Small intestine (tissue), 7 donors: Measurements from ENCODE around the gene TNS1. TPM values are rescaled to one million over a fixed set of nuclear protein-coding genes. Genes with fewer than 3 reads are reported as not detected.

Source experiments
- DNase-seq, 2 donors: peaks; one replicate each; pipeline versions ENCODE4 v3.0.0 to v3.0.0-alpha.2; 2013
- FAIRE-seq: peaks from 2 replicates; lab custom pipeline; 2012; peaks lifted over from hg19 to GRCh38; lab: Jason Lieb, UNC
- H3K27ac ChIP-seq, 3 donors: one replicate each; pipeline ENCODE4 v1.5.1; 2013; ENCODE audit warnings: low read length in 2 of 3, mild to moderate bottlenecking in 2 of 3, control low read depth in 1 of 3, inconsistent platforms in 1 of 3, low read depth in 1 of 3, moderate library complexity in 1 of 3
- H3K27me3 ChIP-seq, 3 donors: one replicate each; pipeline ENCODE4 v1.6.1; 2013; ENCODE audit warnings: low read length in 3 of 3, inconsistent platforms in 1 of 3; ENCODE audit not compliant: control insufficient read depth in 3 of 3, insufficient read depth in 3 of 3
- H3K36me3 ChIP-seq, 3 donors: one replicate each; pipeline ENCODE4 v1.6.1; 2013; ENCODE audit warnings: low read length in 3 of 3, inconsistent platforms in 1 of 3, low read depth in 1 of 3, mild to moderate bottlenecking in 1 of 3, moderate library complexity in 1 of 3; ENCODE audit not compliant: control insufficient read depth in 3 of 3, insufficient read depth in 2 of 3
- H3K4me1 ChIP-seq, 3 donors: one replicate each; pipeline ENCODE4 v1.6.1; 2013; ENCODE audit warnings: low read length in 2 of 3, inconsistent platforms in 1 of 3, low read depth in 1 of 3, mild to moderate bottlenecking in 1 of 3, moderate library complexity in 1 of 3; ENCODE audit not compliant: control insufficient read depth in 3 of 3, insufficient read depth in 2 of 3
- H3K4me3 ChIP-seq, 3 donors: one replicate each; pipeline ENCODE4 v1.5.1; 2013; ENCODE audit warnings: low read length in 3 of 3, control low read depth in 1 of 3, inconsistent platforms in 1 of 3, low read depth in 1 of 3, mild to moderate bottlenecking in 1 of 3, moderate library complexity in 1 of 3
- H3K9me3 ChIP-seq, 2 donors: one replicate each; pipeline ENCODE4 v1.6.1; 2013; ENCODE audit warnings: low read depth in 1 of 2, low read length in 1 of 2; ENCODE audit not compliant: control insufficient read depth in 2 of 2, insufficient read depth in 1 of 2
- WGBS, 3 donors: extraction: QIAGEN DNeasy Blood & Tissue Kit; methylation state at CpG; one replicate each; pipeline ENCODE4 v1.1.7; 2013; 5-methylcytosine and 5-hydroxymethylcytosine counted together
- polyA plus RNA-seq, 4 donors: library from polyadenylated mRNA; stranded (reverse) in 3 of 4; unstranded in 1 of 4; fragments of 200-250 nt in 3 of 4; fragments of 120-200 nt in 1 of 4; gene quantifications; one replicate each; pipeline versions ENCODE4 v1.2.1 to v1.2.3, GENCODE V29; 2013
- donor health status: healthy with polysubstance abuse.
- donor health status: control.
- donor health status: control.
- donor health status: Bipolar disorder and iron deficiency.
- donor health status: healthy.

TNS1 gene
- polyA plus RNA-seq, 4 donors: 1.3 to 52.1 (median 9.8) TPM

DNA sequence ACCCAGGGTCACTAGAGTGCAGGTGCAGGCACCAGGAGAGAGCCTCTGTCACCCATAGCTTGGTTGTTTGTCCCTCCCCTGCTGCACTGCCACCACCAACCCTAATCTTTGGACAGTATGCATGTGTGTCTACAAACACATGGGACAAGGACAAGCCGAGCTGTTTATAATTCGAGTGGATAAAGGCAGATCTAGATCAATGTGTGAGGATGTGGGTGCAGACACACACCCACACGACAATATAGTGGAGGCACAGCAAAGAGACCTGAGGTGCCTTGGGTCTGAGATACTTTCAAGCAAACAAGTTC lies 199.2 kb downstream of the TNS1 start:
- 66 to 81% (median 69%) methylated on average over 3 of the region's 3 CpGs for WGBS, 3 donors
- no peak overlapping the region for H3K4me3 ChIP-seq
- DNase-seq (no peak), FAIRE-seq (no peak)
- H3K9me3 ChIP-seq: no peaks in the 10 kb centered on the region
- H3K4me1 ChIP-seq: peaks cover 0 to 20% (median 0%) of the 10 kb centered on the region in 3 donors
- no peaks in the 10 kb centered on the region for H3K27me3 ChIP-seq
- no peak overlapping the region for H3K27ac ChIP-seq
- H3K36me3 ChIP-seq: peaks cover 0 to 47% (median 0%) of the 10 kb centered on the region in 3 donors

GRCh38 chr2:217802876-217803652 lies 199.7 kb downstream of the TNS1 start:
- no peak for FAIRE-seq
- WGBS, 3 donors: 84 to 89% (median 87%) methylated on average over 7 of the region's 7 CpGs
- Histone ChIP-seq H3K4me3 (no peak overlapping the region), H3K27ac (no peak overlapping the region), H3K27me3 (no peaks in the 10 kb centered on the region), H3K9me3 (no peaks in the 10 kb centered on the region), H3K36me3 (peaks cover 0 to 42% (median 0%) of the 10 kb centered on the region in 3 donors), H3K4me1 (peaks cover 0 to 20% (median 0%) of the 10 kb centered on the region in 3 donors)
- DNase-seq: no peak

DNA sequence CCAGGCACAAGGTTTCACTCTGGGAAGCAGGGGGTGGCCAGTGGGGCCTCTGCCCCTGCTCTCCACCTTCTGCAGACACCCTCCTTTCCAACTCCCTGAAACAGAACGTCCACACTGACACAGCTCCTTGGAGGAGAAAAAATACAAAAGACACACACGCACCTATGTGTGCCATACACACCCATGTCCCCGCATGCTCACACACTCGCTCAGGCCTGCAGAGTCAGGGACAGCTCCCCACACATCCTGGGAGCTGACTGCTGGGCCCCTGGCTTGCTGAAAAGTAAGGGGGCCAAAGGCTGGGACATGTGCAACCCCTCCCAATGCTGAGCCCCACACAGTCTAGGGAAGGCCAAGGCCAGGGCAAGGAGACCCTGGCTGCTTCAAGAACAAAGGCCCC lies 200.5 kb downstream of the TNS1 start:
- peaks cover 0 to 36% (median 0%) of the 10 kb centered on the region in 3 donors for H3K36me3 ChIP-seq
- no peak overlapping the region for H3K4me3 ChIP-seq
- FAIRE-seq (no peak), DNase-seq (peak in 1 of 2 donors; percentile 23)
- no peaks in the 10 kb centered on the region for H3K9me3 ChIP-seq
- 74 to 80% (median 75%) methylated on average over 4 of the region's 4 CpGs for WGBS, 3 donors
- H3K27me3 ChIP-seq: no peaks in the 10 kb centered on the region
- peaks cover 0 to 15% (median 0%) of the 10 kb centered on the region in 3 donors for H3K4me1 ChIP-seq
- no peak overlapping the region for H3K27ac ChIP-seq

DNA sequence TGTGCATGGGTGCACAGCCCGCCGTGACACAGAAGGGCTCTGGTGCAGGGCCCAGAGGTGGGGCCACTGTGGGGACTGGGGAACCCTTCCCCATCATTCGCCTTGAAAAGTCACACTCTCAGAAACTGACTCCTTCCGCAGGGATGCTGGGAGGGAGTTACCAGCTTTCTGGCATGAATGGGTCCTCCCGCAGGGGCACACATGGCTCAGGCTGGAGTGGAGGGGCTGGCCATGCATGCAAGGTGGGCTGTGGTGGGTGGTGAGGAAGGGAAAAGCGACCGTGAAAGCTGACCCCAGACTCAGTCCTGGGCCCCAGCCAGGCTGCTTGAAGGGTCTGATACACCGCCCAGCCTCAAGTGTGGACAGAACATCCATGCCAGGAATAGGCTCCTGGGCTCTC lies 201.1 kb downstream of the TNS1 start:
- Histone ChIP-seq H3K27ac (no peak overlapping the region), H3K9me3 (no peaks in the 10 kb centered on the region), H3K36me3 (peaks cover 0 to 36% (median 0%) of the 10 kb centered on the region in 3 donors), H3K4me3 (no peak overlapping the region), H3K27me3 (no peaks in the 10 kb centered on the region), H3K4me1 (peaks cover 0 to 15% (median 0%) of the 10 kb centered on the region in 3 donors)
- no peak for FAIRE-seq
- DNase-seq: no peak
- 70 to 89% (median 77%) methylated on average over 8 of the region's 8 CpGs for WGBS, 3 donors

GRCh38 chr2:217801115-217801531 lies 201.7 kb downstream of the TNS1 start:
- no peak overlapping the region for H3K27ac ChIP-seq
- 64 to 69% (median 65%) methylated on average over 11 of the region's 11 CpGs for WGBS, 3 donors
- no peak for FAIRE-seq
- no peak overlapping the region for H3K4me3 ChIP-seq
- H3K27me3 ChIP-seq: no peaks in the 10 kb centered on the region
- peaks cover 0 to 15% (median 0%) of the 10 kb centered on the region in 3 donors for H3K4me1 ChIP-seq
- no peaks in the 10 kb centered on the region for H3K9me3 ChIP-seq
- H3K36me3 ChIP-seq: peaks cover 0 to 35% (median 0%) of the 10 kb centered on the region in 3 donors
- no peak for DNase-seq

DNA sequence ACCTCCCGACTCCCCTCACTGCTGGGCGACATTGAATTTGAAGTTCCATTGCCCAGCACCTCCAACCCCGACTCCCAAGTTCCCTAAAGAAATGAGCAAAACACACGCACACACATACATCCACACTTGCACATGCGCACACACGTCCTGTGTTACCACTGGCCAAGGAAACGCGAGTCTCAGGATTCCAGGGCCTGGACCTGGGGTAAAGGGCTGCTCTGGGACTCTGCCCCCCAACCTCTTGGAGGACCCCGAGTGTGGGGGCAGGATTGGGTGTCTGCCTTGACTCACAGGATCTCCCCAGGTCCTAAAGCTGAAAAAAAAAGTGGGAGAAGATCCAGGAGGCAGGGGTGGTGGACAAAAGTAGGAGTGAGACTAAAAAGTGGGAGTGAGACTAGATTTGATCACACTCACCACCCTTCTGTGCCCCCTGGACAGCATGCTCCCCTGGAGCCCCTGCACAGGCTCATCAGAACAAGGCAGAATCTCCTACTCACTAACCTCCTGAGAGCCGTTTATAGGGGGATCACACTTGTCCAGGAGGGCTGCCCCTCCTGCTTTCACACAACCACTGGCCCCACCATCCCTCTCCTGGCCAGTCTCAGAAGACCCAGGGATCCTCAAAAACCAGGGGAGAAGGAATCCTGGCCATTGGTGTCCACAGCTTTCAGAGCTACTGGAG lies 202.2 kb downstream of the TNS1 start:
- peaks cover 0 to 15% (median 0%) of the 10 kb centered on the region in 3 donors for H3K4me1 ChIP-seq
- H3K4me3 ChIP-seq: no peak overlapping the region
- peaks cover 0 to 31% (median 0%) of the 10 kb centered on the region in 3 donors for H3K36me3 ChIP-seq
- no peaks in the 10 kb centered on the region for H3K9me3 ChIP-seq
- 80 to 85% (median 81%) methylated on average over 10 of the region's 10 CpGs for WGBS, 3 donors
- FAIRE-seq (no peak), DNase-seq (no peak)
- H3K27ac ChIP-seq: no peak overlapping the region
- no peaks in the 10 kb centered on the region for H3K27me3 ChIP-seq

DNA sequence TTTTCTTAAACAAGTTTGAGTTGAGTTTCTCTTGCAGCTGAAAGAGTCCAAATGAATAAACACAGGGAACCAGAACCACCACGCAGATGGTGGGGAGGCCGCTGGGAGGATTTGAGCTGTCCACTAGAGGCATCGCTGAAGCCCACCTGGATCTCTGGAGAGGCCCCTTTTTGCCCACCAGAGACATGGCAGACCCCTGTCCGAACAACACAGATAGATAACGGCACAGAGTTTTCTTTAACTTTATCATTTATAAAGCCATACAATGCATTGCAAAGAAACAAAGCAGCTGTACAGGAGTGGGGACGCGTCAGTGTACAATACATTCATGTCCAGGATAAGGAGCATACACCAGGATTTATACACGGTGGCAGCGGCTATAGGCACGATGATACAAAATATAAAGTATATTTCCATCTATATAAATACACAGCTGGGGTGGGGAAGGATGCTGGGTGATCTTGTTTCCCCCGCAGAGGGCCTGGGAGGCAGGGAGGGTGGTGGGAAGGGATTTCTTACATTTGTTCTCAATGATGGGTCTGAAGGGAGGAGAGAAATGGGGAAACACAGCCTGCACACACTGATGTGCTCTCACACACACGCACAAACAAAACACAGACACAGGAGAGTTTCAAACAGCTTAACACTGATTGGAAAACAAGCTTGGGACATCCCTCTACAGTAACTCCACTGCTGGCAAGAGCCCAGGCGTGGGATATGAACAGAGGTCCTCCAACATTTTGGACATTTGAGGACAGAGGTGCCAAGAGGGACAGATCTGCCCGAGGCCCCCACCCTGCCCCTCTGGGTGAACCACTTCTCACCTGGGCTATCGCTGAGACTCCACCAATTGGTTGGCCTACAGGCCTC lies 203.0 kb downstream of the TNS1 start:
- Histone ChIP-seq H3K27ac (peak overlapping the region in 1 of 3 donors; percentile 25), H3K4me1 (peaks cover 0 to 11% (median 0%) of the 10 kb centered on the region in 3 donors), H3K9me3 (no peaks in the 10 kb centered on the region), H3K4me3 (no peak overlapping the region), H3K27me3 (no peaks in the 10 kb centered on the region), H3K36me3 (peaks cover 0 to 27% (median 0%) of the 10 kb centered on the region in 3 donors)
- FAIRE-seq (no peak), DNase-seq (no peak)
- 85 to 88% (median 87%) methylated on average over 15 of the region's 15 CpGs for WGBS, 3 donors
